Right lobe of liver (tissue), 4 donors: ENCODE data around the gene TRRAP.

ENCODE experiments used
- POLR2A ChIP-seq: fragments of 450-650 bp; IDR thresholded peaks from one replicate; pipeline ENCODE4 v1.6.1; 2017; ENCODE audit warnings: antibody characterized with exemption, mild to moderate bottlenecking
- TF ChIP-seq, protein P1 (sequence below), 4 donors: fragments of 200-600 bp in 3 of 4; fragments of 450-650 bp in 1 of 4; IDR thresholded peaks; one replicate each; pipeline versions ENCODE4 v1.5.1 to v1.8.0; 2016 to 2022; ENCODE audit warnings: antibody characterized with exemption in 4 of 4, mild to moderate bottlenecking in 2 of 4
- donor health status: DM: no; HTN: no; CAD: no.
- donor health status: DM: no; HTN: no; CAD: no.
- donor health status: DM: no; HTN: yes; CAD: no.

DNA sequence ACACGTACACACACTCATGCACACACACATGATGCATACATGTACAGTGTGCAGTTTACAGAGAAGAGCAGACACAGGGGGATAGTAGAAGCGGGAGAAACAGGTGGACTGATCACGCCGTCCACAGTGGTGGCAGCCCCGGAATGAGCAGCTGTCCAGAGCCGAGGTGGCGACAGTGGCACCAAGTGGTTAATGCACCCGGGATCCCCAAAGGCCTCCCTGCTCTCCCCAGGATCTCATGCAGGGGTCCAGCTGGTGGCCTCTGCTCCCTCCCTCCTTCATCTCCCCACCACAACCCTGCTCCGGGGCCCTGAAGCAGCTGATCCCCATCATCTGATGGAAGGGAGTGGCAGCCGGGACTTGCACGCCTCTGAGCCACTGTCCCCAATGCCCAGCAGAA lies 38.2 kb upstream of the TRRAP start:
- no peak for TF ChIP-seq POLR2A
- TF ChIP-seq, protein P1, sequence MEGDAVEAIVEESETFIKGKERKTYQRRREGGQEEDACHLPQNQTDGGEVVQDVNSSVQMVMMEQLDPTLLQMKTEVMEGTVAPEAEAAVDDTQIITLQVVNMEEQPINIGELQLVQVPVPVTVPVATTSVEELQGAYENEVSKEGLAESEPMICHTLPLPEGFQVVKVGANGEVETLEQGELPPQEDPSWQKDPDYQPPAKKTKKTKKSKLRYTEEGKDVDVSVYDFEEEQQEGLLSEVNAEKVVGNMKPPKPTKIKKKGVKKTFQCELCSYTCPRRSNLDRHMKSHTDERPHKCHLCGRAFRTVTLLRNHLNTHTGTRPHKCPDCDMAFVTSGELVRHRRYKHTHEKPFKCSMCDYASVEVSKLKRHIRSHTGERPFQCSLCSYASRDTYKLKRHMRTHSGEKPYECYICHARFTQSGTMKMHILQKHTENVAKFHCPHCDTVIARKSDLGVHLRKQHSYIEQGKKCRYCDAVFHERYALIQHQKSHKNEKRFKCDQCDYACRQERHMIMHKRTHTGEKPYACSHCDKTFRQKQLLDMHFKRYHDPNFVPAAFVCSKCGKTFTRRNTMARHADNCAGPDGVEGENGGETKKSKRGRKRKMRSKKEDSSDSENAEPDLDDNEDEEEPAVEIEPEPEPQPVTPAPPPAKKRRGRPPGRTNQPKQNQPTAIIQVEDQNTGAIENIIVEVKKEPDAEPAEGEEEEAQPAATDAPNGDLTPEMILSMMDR (IDR thresholded peaks at IDR 0.05) = no peak
